Nephron (organoid): Measurements from ENCODE around the gene ACADS.

Experiments used
- H3K27ac Mint-ChIP-seq, 3 experiments: 2 replicates each; pipeline ENCODE4 v1.8.0; 2020; ENCODE audit warnings: mixed read lengths in 3 of 3, mild to moderate bottlenecking in 2 of 3, moderate library complexity in 1 of 3
- H3K27me3 Mint-ChIP-seq: 2 replicates; pipeline ENCODE4 v1.8.0; 2021; ENCODE audit warnings: low read depth, mild to moderate bottlenecking, moderate library complexity, mixed read lengths
- H3K36me3 Mint-ChIP-seq: 2 replicates; pipeline ENCODE4 v1.8.0; 2020; ENCODE audit warnings: low read depth, mixed read lengths
- H3K4me1 Mint-ChIP-seq: 2 replicates; pipeline ENCODE4 v1.8.0; 2020; ENCODE audit warnings: mixed read lengths
- H3K4me3 Mint-ChIP-seq, 3 experiments: 2 replicates each; pipeline ENCODE4 v1.8.0; 2020; ENCODE audit warnings: mild to moderate bottlenecking in 3 of 3, mixed read lengths in 3 of 3, moderate library complexity in 2 of 3
- H3K9me3 Mint-ChIP-seq: 2 replicates; pipeline ENCODE4 v1.8.0; 2020; ENCODE audit warnings: mixed read lengths
- CTCF ChIP-seq, 3 experiments: fragments of 200-600 bp; sonication (generic); IDR thresholded peaks; one replicate each; pipeline ENCODE4 v1.5.0; 2021; ENCODE audit warnings: antibody characterized with exemption in 3 of 3; ENCODE audit not compliant: unreplicated experiment in 3 of 3

Gene ACADS

DNA sequence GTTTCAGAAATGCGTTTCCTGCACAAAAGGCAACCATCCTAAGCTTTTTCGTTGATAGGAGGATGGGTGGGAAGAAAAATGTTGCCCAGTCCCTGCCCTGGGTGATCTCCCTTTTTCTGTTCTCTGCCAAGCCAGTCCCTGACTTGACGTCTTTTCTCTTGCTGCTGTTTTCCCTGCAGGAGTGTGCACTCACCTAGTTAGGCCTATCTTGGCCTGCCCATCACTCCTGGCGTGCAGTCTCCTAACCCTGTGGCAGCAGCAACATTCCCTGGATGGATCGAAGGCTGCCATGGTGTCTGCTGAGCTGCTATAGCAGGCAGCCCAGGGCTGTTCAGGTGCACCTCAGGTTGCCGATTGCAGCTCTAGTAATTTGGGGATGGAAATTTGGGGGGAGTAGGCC lies 14.2 kb upstream of the ACADS start:
- Mint-ChIP-seq H3K4me1 (peaks cover 30% of the 10 kb centered on the region), H3K27me3 (no peaks in the 10 kb centered on the region), H3K4me3 (peak overlapping the region; percentile 85 to 92 (median 90)), H3K36me3 (peaks cover 24% of the 10 kb centered on the region), H3K9me3 (no peaks in the 10 kb centered on the region), H3K27ac (peak overlapping the region; percentile 62 to 84 (median 77))
- TF ChIP-seq CTCF (IDR thresholded peaks at IDR 0.05; ENCODE audit: unreplicated experiment in 3 of 3) = no peak

- H3K36me3 Mint-ChIP-seq = peaks cover 32% of the 10 kb centered on the region
- peaks cover 30% of the 10 kb centered on the region for H3K4me1 Mint-ChIP-seq
- H3K4me3 Mint-ChIP-seq = peak overlapping the region; percentile 85 to 92 (median 90)
- no peaks in the 10 kb centered on the region for H3K27me3 Mint-ChIP-seq
- no peak for TF ChIP-seq CTCF (IDR thresholded peaks at IDR 0.05; ENCODE audit: unreplicated experiment in 3 of 3)
- H3K9me3 Mint-ChIP-seq = no peaks in the 10 kb centered on the region
- H3K27ac Mint-ChIP-seq = peak overlapping the region in 1 of 3 experiments; percentile 24
Observed at GRCh38 chr12:120712610-120713009, 13.0 kb upstream of the ACADS start.

- Mint-ChIP-seq H3K36me3 (peaks cover 43% of the 10 kb centered on the region), H3K4me3 (peak overlapping the region; percentile 80 to 83 (median 81)), H3K27me3 (no peaks in the 10 kb centered on the region), H3K9me3 (no peaks in the 10 kb centered on the region), H3K27ac (peak overlapping the region; percentile 5 to 85 (median 43)), H3K4me1 (peaks cover 30% of the 10 kb centered on the region)
- TF ChIP-seq CTCF (IDR thresholded peaks at IDR 0.05; ENCODE audit: unreplicated experiment in 3 of 3) = peak; percentile 81 to 86 (median 84)
Observed at GRCh38 chr12:120713861-120714482, 11.7 kb upstream of the ACADS start.

- H3K27ac Mint-ChIP-seq = peak overlapping the region in 2 of 3 experiments; percentile 9 to 98
Observed at GRCh38 chr12:120718055-120718454, 7.6 kb upstream of the ACADS start.

DNA sequence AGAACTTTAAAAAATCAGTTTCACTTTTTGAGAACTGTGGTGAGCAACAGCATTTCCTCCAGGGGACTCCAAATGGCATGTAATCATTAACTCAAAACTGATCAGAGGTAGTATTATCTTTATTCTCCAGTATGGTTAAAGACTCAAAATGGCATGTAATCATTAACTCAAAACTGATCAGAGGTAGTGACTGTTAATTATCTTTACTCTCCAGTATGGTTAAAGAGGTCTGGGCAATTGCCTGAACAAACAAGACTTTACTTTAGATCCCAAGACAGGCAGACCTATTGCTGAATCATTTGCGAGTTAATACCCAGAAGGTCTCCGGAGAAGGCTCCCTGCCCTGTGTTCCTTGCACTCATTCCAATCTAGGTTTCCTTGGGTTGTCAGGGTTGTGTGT lies 6.6 kb upstream of the ACADS start:
- Mint-ChIP-seq H3K4me1 (no peaks in the 10 kb centered on the region), H3K27ac (peak overlapping the region; percentile 73 to 98 (median 80)), H3K4me3 (peak overlapping the region in 2 of 3 experiments; percentile 24 to 48), H3K36me3 (peaks cover 77% of the 10 kb centered on the region), H3K27me3 (no peaks in the 10 kb centered on the region), H3K9me3 (no peaks in the 10 kb centered on the region)
- TF ChIP-seq CTCF (IDR thresholded peaks at IDR 0.05; ENCODE audit: unreplicated experiment in 3 of 3) = no peak

More at GRCh38 chr12:120718055-120718454, 7.6 kb upstream of the ACADS start:
- no peak overlapping the region for H3K4me3 Mint-ChIP-seq
- TF ChIP-seq CTCF (IDR thresholded peaks at IDR 0.05; ENCODE audit: unreplicated experiment in 3 of 3) = no peak
- peaks cover 76% of the 10 kb centered on the region for H3K36me3 Mint-ChIP-seq
- no peaks in the 10 kb centered on the region for H3K27me3 Mint-ChIP-seq
- H3K4me1 Mint-ChIP-seq = peaks cover 5% of the 10 kb centered on the region
- no peaks in the 10 kb centered on the region for H3K9me3 Mint-ChIP-seq
